Mononuclear cell (primary cell): ENCODE results near the gene ITM2B. TPM values are rescaled to one million over a fixed set of nuclear protein-coding genes. Genes with fewer than 3 reads are reported as not detected.

Experiments used
- H3K27me3 ChIP-seq: 2 replicates; pipeline ENCODE4 v1.6.0; 2011; ENCODE audit warnings: low read length, control low read depth; ENCODE audit not compliant: insufficient read depth
- H3K4me1 ChIP-seq: 2 replicates; pipeline ENCODE4 v1.5.1; 2011; ENCODE audit warnings: mild to moderate bottlenecking, low read length, control low read depth; ENCODE audit not compliant: insufficient read depth
- H3K4me3 ChIP-seq: 2 replicates; pipeline ENCODE4 v1.5.1; 2011; ENCODE audit warnings: mild to moderate bottlenecking, low read length, moderate library complexity
- H3K9me3 ChIP-seq: 2 replicates; pipeline ENCODE4 v1.5.1; 2011; ENCODE audit warnings: low read depth, mild to moderate bottlenecking, control low read depth, low read length
- total RNA-seq: library from RNA; depleted of rRNA; stranded (reverse); fragments of >200 nt; gene quantifications from one replicate; pipeline ENCODE4 v1.2.3, GENCODE V29; 2012

ITM2B gene
- total RNA-seq, 1 donor: 550 TPM

GRCh38 chr13:48264058-48264457, 31.1 kb downstream of the ITM2B start:
- Histone ChIP-seq H3K9me3 (no peaks in the 10 kb centered on the region), H3K27me3 (no peaks in the 10 kb centered on the region), H3K4me1 (peaks cover 23% of the 10 kb centered on the region), H3K4me3 (no peak overlapping the region)

GRCh38 chr13:48265217-48265815, 32.3 kb downstream of the ITM2B start:
- Histone ChIP-seq H3K9me3 (no peaks in the 10 kb centered on the region), H3K4me1 (peaks cover 23% of the 10 kb centered on the region), H3K4me3 (no peak overlapping the region), H3K27me3 (no peaks in the 10 kb centered on the region)

- Histone ChIP-seq H3K9me3 (no peaks in the 10 kb centered on the region), H3K4me3 (no peak overlapping the region), H3K4me1 (peaks cover 23% of the 10 kb centered on the region), H3K27me3 (no peaks in the 10 kb centered on the region)
These were observed 33.1 kb downstream of the ITM2B start for GRCh38 chr13:48266150-48266549.

GRCh38 chr13:48266701-48267639, 34.0 kb downstream of the ITM2B start:
- Histone ChIP-seq H3K4me3 (no peak overlapping the region), H3K9me3 (no peaks in the 10 kb centered on the region), H3K4me1 (peaks cover 23% of the 10 kb centered on the region), H3K27me3 (no peaks in the 10 kb centered on the region)

- Histone ChIP-seq H3K9me3 (no peaks in the 10 kb centered on the region), H3K27me3 (no peaks in the 10 kb centered on the region), H3K4me3 (no peak overlapping the region), H3K4me1 (peaks cover 23% of the 10 kb centered on the region)
These were observed 35.0 kb downstream of the ITM2B start for GRCh38 chr13:48268019-48268418.

- Histone ChIP-seq H3K9me3 (no peaks in the 10 kb centered on the region), H3K4me1 (no peaks in the 10 kb centered on the region), H3K27me3 (no peaks in the 10 kb centered on the region), H3K4me3 (no peak overlapping the region)
These were observed 40.3 kb downstream of the ITM2B start for GRCh38 chr13:48273346-48273745.

- H3K27me3 ChIP-seq: no peaks in the 10 kb centered on the region
- no peak overlapping the region for H3K4me3 ChIP-seq
- no peaks in the 10 kb centered on the region for H3K9me3 ChIP-seq
- no peaks in the 10 kb centered on the region for H3K4me1 ChIP-seq
These were observed 42.5 kb downstream of the ITM2B start for GRCh38 chr13:48275507-48275906.

GRCh38 chr13:48278806-48279205, 45.8 kb downstream of the ITM2B start:
- Histone ChIP-seq H3K27me3 (no peaks in the 10 kb centered on the region), H3K4me1 (no peaks in the 10 kb centered on the region), H3K9me3 (no peaks in the 10 kb centered on the region), H3K4me3 (no peak overlapping the region)

GRCh38 chr13:48281556-48281955, 48.5 kb downstream of the ITM2B start:
- H3K27me3 ChIP-seq: no peaks in the 10 kb centered on the region
- H3K4me3 ChIP-seq: no peak overlapping the region

GRCh38 chr13:48291730-48292129, 58.7 kb downstream of the ITM2B start:
- no peak overlapping the region for H3K4me3 ChIP-seq
- no peaks in the 10 kb centered on the region for H3K27me3 ChIP-seq
- no peaks in the 10 kb centered on the region for H3K4me1 ChIP-seq
- no peaks in the 10 kb centered on the region for H3K9me3 ChIP-seq

More at GRCh38 chr13:48281556-48281955, 48.5 kb downstream of the ITM2B start:
- H3K4me1 ChIP-seq: peaks cover 4% of the 10 kb centered on the region
- no peaks in the 10 kb centered on the region for H3K9me3 ChIP-seq

GRCh38 chr13:48292650-48293049, 59.6 kb downstream of the ITM2B start:
- no peaks in the 10 kb centered on the region for H3K27me3 ChIP-seq
- no peaks in the 10 kb centered on the region for H3K9me3 ChIP-seq
- H3K4me3 ChIP-seq: no peak overlapping the region
- H3K4me1 ChIP-seq: no peaks in the 10 kb centered on the region

- no peaks in the 10 kb centered on the region for H3K9me3 ChIP-seq
- H3K27me3 ChIP-seq: no peaks in the 10 kb centered on the region
- H3K4me3 ChIP-seq: no peak overlapping the region
- H3K4me1 ChIP-seq: no peaks in the 10 kb centered on the region
These were observed 61.6 kb downstream of the ITM2B start for GRCh38 chr13:48294653-48295052.

GRCh38 chr13:48295271-48295670, 62.3 kb downstream of the ITM2B start:
- no peak overlapping the region for H3K4me3 ChIP-seq
- H3K27me3 ChIP-seq: no peaks in the 10 kb centered on the region
- H3K4me1 ChIP-seq: no peaks in the 10 kb centered on the region
- no peaks in the 10 kb centered on the region for H3K9me3 ChIP-seq

GRCh38 chr13:48296528-48296927, 63.5 kb downstream of the ITM2B start:
- no peak overlapping the region for H3K4me3 ChIP-seq
- H3K27me3 ChIP-seq: no peaks in the 10 kb centered on the region
- H3K4me1 ChIP-seq: no peaks in the 10 kb centered on the region
- no peaks in the 10 kb centered on the region for H3K9me3 ChIP-seq

GRCh38 chr13:48297131-48297786, 64.3 kb downstream of the ITM2B start:
- H3K4me1 ChIP-seq: no peaks in the 10 kb centered on the region
- H3K4me3 ChIP-seq: no peak overlapping the region
- H3K9me3 ChIP-seq: no peaks in the 10 kb centered on the region
- no peaks in the 10 kb centered on the region for H3K27me3 ChIP-seq
